CD4-positive, alpha-beta T cell (primary cell): ENCODE measurements around the gene FXYD3. TPM values are rescaled to one million over a fixed set of nuclear protein-coding genes. Genes with fewer than 3 reads are reported as not detected.
"Not testable (repeated sequence)": the region's sequence is repeated elsewhere in the genome, so short reads cannot be mapped to it uniquely, and the experiment has no call there.

Source experiments
- ATAC-seq: fragments of 200-7000 bp; cut with Tn5 transposase; one replicate; pipeline ENCODE4 v1.10.0; 2022; ENCODE audit warnings: mild to moderate bottlenecking; ENCODE audit not compliant: poor library complexity
- CTCF ChIA-PET: fragments of 350-600 bp; sonication (Branson Sonifier 250); formaldehyde crosslinking; loops from one replicate; lab custom pipeline; 2021; ENCODE audit warnings: antibody characterized with exemption, inconsistent platforms; lab: Charles Lee
- POLR2A ChIA-PET: fragments of 350-600 bp; sonication (Branson Sonifier 250); formaldehyde crosslinking; loops from one replicate; lab custom pipeline; 2021; ENCODE audit warnings: antibody characterized with exemption, inconsistent platforms; lab: Charles Lee
- DNase-seq, 14 experiments: peaks; one replicate each; pipeline ENCODE4 v3.0.0-alpha.2; 2013 to 2020; ENCODE audit warnings: mixed read lengths in 2 of 14
- H3K27ac ChIP-seq, 2 donors: one replicate each; pipeline versions ENCODE4 v1.5.1 to v1.7.0; 2013; ENCODE audit warnings: low read length in 2 of 2, low read depth in 1 of 2, mild to moderate bottlenecking in 1 of 2
- H3K27me3 ChIP-seq, 2 experiments: 1 replicate in 1 of 2; 2 replicates in 1 of 2; pipeline versions ENCODE4 v1.6.1 to v1.7.0; 2013; ENCODE audit warnings: low read length in 2 of 2, control low read depth in 1 of 2, mild to moderate bottlenecking in 1 of 2, moderate library complexity in 1 of 2; ENCODE audit not compliant: insufficient read depth in 2 of 2, control insufficient read depth in 1 of 2
- H3K36me3 ChIP-seq: one replicate; pipeline ENCODE4 v1.6.1; 2013; ENCODE audit warnings: low read length, control low read depth; ENCODE audit not compliant: insufficient read depth
- H3K4me1 ChIP-seq: one replicate; pipeline ENCODE4 v1.6.1; 2013; ENCODE audit warnings: low read length, control low read depth; ENCODE audit not compliant: insufficient read depth
- H3K4me3 ChIP-seq: one replicate; pipeline ENCODE4 v1.5.1; 2013; ENCODE audit warnings: mild to moderate bottlenecking, low read length, moderate library complexity
- H3K9me3 ChIP-seq, 2 experiments: 1 replicate in 1 of 2; 2 replicates in 1 of 2; pipeline versions ENCODE4 v1.6.1 to v1.7.0; 2013; ENCODE audit warnings: low read length in 2 of 2, mild to moderate bottlenecking in 2 of 2, control low read depth in 1 of 2, moderate library complexity in 1 of 2; ENCODE audit not compliant: control insufficient read depth in 1 of 2, insufficient read depth in 1 of 2
- H3K27ac Mint-ChIP-seq: one replicate; pipeline ENCODE4 v1.8.0; 2020; ENCODE audit warnings: mixed read lengths
- H3K27me3 Mint-ChIP-seq: one replicate; pipeline ENCODE4 v1.8.0; 2021; ENCODE audit warnings: mixed read lengths
- H3K36me3 Mint-ChIP-seq: one replicate; pipeline ENCODE4 v1.8.0; 2021; ENCODE audit warnings: low read depth, mixed read lengths
- H3K4me1 Mint-ChIP-seq: one replicate; pipeline ENCODE4 v1.8.0; 2021; ENCODE audit warnings: low read depth, mixed read lengths
- H3K4me3 Mint-ChIP-seq: one replicate; pipeline ENCODE4 v1.8.0; 2020; ENCODE audit warnings: mild to moderate bottlenecking, mixed read lengths
- H3K9me3 Mint-ChIP-seq: one replicate; pipeline ENCODE4 v1.8.0; 2020; ENCODE audit warnings: mixed read lengths
- CTCF ChIP-seq: fragments of 200-600 bp; IDR thresholded peaks from one replicate; pipeline ENCODE4 v1.8.0; 2022; ENCODE audit warnings: antibody characterized with exemption, mild to moderate bottlenecking
- intact Hi-C, 2 experiments: fragments of 100-400 bp; cut with DNase I in 1 of 2; cut with micrococcal nuclease in 1 of 2; formaldehyde crosslinking; loops; one replicate each; pipeline versions ENCODE4 v1.15.1 to v1.9.0; 2023 to 2025; cut with DNase I, micrococcal nuclease
- total RNA-seq, 174 experiments: library from RNA in 2 of 174; stranded (reverse) in 2 of 174; gene quantifications; one replicate each; pipeline ENCODE4 v1.2.3 and lab custom pipeline; 2021 to 2026

FXYD3 gene
- total RNA-seq, 2 experiments from 2014 or later, result not detected

- TF ChIP-seq CTCF, result no peak
- no peak for DNase-seq
- peaks cover 33% of the 10 kb centered on the region for H3K4me1 Mint-ChIP-seq
- CTCF ChIA-PET, result no interaction called here
- H3K36me3 Mint-ChIP-seq, result peaks cover 6% of the 10 kb centered on the region
- H3K27ac ChIP-seq, result no peak overlapping the region
- no peaks in the 10 kb centered on the region for H3K27me3 Mint-ChIP-seq
- no peaks in the 10 kb centered on the region for H3K36me3 ChIP-seq
- POLR2A ChIA-PET, result no interaction called here
- H3K27me3 ChIP-seq, result no peaks in the 10 kb centered on the region
- no peak overlapping the region for H3K27ac Mint-ChIP-seq
- no peak for ATAC-seq
- H3K4me3 Mint-ChIP-seq, result no peak overlapping the region
- no peak overlapping the region for H3K4me3 ChIP-seq
- peaks cover 22% of the 10 kb centered on the region for H3K4me1 ChIP-seq
- H3K9me3 Mint-ChIP-seq, result no peaks in the 10 kb centered on the region
- intact Hi-C loops, result loop anchor here (1.0 to 10.0 kb wide), 3 partner anchors 67 to 315 kb away; no protein-coding TSS in a partner anchor
- no peaks in the 10 kb centered on the region for H3K9me3 ChIP-seq
Observed at GRCh38 chr19:35149463-35149862, 33.8 kb downstream of the FXYD3 start.

- Mint-ChIP-seq H3K27ac (peak overlapping the region; percentile 43), H3K4me3 (peak overlapping the region; percentile 68), H3K9me3 (no peaks in the 10 kb centered on the region), H3K36me3 (peaks cover 16% of the 10 kb centered on the region), H3K27me3 (no peaks in the 10 kb centered on the region), H3K4me1 (peaks cover 33% of the 10 kb centered on the region)
- Histone ChIP-seq H3K4me3 (no peak overlapping the region), H3K27ac (no peak overlapping the region), H3K36me3 (no peaks in the 10 kb centered on the region), H3K9me3 (no peaks in the 10 kb centered on the region), H3K4me1 (peaks cover 15% of the 10 kb centered on the region), H3K27me3 (no peaks in the 10 kb centered on the region)
- intact Hi-C loops, result loop anchor here in 1 of 2 experiments (5.0 kb wide), 1 partner anchor 57 kb away; no protein-coding TSS in a partner anchor
- ChIA-PET POLR2A (no interaction called here), CTCF (no interaction called here)
- DNase-seq (no peak), ATAC-seq (no peak)
- TF ChIP-seq CTCF, result no peak
Observed at GRCh38 chr19:35150445-35150844, 34.8 kb downstream of the FXYD3 start.

- Mint-ChIP-seq H3K4me1 (peaks cover 42% of the 10 kb centered on the region), H3K9me3 (no peaks in the 10 kb centered on the region), H3K27ac (no peak overlapping the region), H3K36me3 (peaks cover 26% of the 10 kb centered on the region), H3K27me3 (no peaks in the 10 kb centered on the region), H3K4me3 (peak overlapping the region; percentile 65)
- intact Hi-C loops, result loop anchor here in 1 of 2 experiments (5.0 kb wide), 1 partner anchor 56 kb away; no protein-coding TSS in a partner anchor
- H3K27me3 ChIP-seq, result no peaks in the 10 kb centered on the region
- no peak overlapping the region for H3K4me3 ChIP-seq
- POLR2A ChIA-PET, result no interaction called here
- CTCF ChIA-PET, result no interaction called here
- DNase-seq (no peak), ATAC-seq (no peak)
- no peak overlapping the region for H3K27ac ChIP-seq
- peaks cover 4% of the 10 kb centered on the region for H3K36me3 ChIP-seq
- TF ChIP-seq CTCF, result no peak
- no peaks in the 10 kb centered on the region for H3K9me3 ChIP-seq
- H3K4me1 ChIP-seq, result peaks cover 25% of the 10 kb centered on the region
Observed at GRCh38 chr19:35151273-35152065, 35.8 kb downstream of the FXYD3 start.

GRCh38 chr19:35153129-35153522, 37.5 kb downstream of the FXYD3 start:
- H3K9me3 ChIP-seq, H3K9me3 Mint-ChIP-seq, DNase-seq, ATAC-seq, H3K27me3 ChIP-seq, H3K27me3 Mint-ChIP-seq: not testable (repeated sequence)
- Histone ChIP-seq H3K4me3 (peak overlapping the region; percentile 99), H3K27ac (peak overlapping the region in 1 of 2 donors; percentile 89), H3K36me3 (peaks cover 20% of the 10 kb centered on the region), H3K4me1 (peaks cover 41% of the 10 kb centered on the region)
- intact Hi-C loops, result loop anchor here in 1 of 2 experiments (5.0 kb wide), 1 partner anchor 54 kb away; no protein-coding TSS in a partner anchor
- Mint-ChIP-seq H3K27ac (peak overlapping the region; percentile 98), H3K36me3 (peaks cover 43% of the 10 kb centered on the region), H3K4me1 (peaks cover 56% of the 10 kb centered on the region), H3K4me3 (peak overlapping the region; percentile 98)
- ChIA-PET POLR2A (interaction anchor here (0.8 to 3.1 kb wide), 13 partner anchors 8 to 309 kb away, joined by 3 to 56 read pairs (median 8); partner anchors contain the start of genes FXYD7 and USF2), CTCF (interaction anchor here (0.8 to 3.3 kb wide), 13 partner anchors 8 to 310 kb away, joined by 3 to 46 read pairs (median 5); partner anchors contain the start of gene FXYD7)
